Inferior parietal cortex (tissue), 1 donor: ENCODE measurements around the gene SMCHD1.
"Not testable (repeated sequence)": the region's sequence is repeated elsewhere in the genome, so short reads cannot be mapped to it uniquely, and the experiment has no call there.

Source experiments
- DNase-seq: peaks from one replicate; pipeline ENCODE4 v3.0.0-alpha.2; 2016; ENCODE audit errors: extremely low spot score

The SMCHD1 gene

GRCh38 chr18:2852460-2852859, 196.9 kb downstream of the SMCHD1 start:
- DNase-seq: not testable (repeated sequence)

- DNase-seq: no peak
Measured at GRCh38 chr18:2853173-2853925, 197.8 kb downstream of the SMCHD1 start.

GRCh38 chr18:2853926-2854664, 198.6 kb downstream of the SMCHD1 start:
- DNase-seq: no peak
